GM19438 (cell line): ENCODE data around the gene SZT2.

Source experiments
- ATAC-seq: cut with Tn5 transposase; IDR thresholded peaks from one replicate; pipeline ENCODE4 v1.9.1; 2021; ENCODE audit warnings: low read depth; ENCODE audit not compliant: unreplicated experiment

The SZT2 gene

DNA sequence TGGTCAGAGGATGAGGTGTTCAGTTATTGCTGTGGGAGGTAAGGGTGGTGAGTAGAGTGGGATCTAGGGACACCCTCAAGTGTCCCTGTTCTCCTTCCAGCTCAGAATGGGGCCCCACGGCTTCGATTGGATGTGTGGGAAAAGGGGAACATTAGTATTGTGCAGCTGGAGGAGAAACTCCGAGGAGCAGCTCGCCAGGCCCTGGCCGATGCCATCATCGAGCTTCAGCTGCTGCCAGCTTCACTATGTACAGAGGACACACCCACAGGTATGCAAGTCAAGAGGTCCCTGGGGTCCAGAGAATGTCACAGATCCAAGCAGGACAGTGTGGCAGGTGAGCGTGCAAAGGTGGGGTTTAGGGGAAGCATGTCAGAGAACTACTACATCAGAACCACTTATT lies 50.1 kb downstream of the SZT2 start:
- ATAC-seq = no peak

DNA sequence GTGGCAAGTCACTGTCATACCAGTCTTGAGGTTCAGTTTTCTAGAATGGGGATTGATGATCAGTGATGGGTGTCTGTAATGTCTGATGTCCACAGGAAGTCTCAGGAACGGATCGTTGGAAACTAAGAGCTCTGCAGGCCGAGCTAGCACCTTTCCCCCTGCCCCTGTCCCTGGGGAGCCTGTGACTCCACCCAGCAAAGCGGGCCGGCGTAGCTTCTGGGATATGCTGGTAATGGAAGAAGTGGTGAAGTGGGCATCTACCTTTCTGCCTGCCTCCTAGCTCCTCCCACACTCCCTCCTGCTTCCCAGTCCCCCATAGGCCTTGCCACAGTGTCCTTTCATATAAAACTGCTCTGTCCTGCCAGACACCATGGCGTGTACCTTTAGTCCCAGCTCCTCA lies 50.7 kb downstream of the SZT2 start:
- ATAC-seq = no peak

DNA sequence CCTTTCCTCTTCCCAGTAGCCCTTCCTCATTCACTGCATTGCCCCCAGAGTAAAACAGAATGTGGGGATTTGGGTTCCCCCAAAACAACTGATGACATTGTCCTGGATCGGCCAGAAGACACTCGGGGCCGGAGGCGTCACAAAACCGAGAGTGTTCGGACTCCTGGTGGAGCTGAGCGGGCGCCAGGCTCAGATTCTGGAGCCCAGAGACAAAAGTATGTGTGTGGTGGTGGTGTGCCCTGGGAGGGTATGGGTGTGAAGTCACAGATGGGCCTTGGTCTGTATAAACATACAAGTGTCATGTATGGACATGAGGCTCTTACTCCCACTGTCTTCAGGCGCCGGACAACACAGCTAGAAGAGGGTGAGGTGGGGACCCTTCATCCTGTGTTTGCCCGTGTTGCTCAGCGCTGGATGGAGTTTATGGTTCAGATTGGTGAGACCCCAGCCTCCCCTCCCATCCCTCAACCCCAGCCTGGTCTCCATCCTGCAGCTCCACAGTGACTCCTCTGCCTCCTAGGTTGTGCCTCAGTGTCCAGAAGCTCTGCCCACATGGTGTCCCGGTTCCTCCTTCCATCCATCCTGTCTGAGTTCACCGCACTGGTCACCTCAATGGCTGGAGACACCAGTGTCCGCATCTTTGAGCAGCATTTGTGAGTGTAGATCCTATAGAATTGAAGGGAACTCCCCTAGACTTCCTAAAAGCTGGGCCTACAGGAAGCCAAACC lies 51.6 kb downstream of the SZT2 start:
- no peak for ATAC-seq

DNA sequence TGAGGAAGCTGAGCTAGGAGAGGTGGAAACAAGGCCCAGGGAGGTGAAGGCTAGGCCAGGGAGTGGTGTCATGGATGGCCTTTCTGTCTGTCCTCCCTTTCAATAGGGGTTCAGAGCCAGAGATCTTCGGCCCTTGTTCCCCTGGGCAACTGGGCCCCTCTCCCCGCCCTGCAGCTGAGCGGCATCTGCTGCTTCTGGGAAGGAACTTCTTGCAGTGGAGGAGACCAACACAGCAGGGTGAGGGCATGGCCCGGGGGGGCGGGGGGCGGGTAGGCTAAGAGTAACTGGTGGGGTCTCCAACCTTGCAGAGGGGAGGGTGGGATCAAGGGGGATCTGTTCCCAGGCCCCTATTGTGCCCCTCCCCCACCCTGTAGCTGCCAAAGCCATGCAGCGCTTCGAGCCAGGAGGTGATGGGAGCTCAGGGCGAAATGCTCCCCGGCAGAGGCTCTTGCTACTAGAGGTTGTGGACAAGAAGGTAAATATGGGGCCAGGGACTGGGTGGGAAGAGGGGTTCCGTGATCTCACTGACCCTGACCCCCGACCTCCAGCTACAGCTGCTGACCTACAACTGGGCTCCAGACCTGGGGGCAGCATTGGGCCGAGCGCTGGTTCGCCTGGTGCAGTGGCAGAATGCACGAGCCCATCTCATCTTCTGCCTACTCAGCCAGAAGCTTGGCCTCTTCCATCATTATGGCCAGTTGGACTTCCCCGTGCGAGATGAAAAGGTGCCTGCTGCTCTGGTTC lies 52.4 kb downstream of the SZT2 start:
- ATAC-seq = no peak

DNA sequence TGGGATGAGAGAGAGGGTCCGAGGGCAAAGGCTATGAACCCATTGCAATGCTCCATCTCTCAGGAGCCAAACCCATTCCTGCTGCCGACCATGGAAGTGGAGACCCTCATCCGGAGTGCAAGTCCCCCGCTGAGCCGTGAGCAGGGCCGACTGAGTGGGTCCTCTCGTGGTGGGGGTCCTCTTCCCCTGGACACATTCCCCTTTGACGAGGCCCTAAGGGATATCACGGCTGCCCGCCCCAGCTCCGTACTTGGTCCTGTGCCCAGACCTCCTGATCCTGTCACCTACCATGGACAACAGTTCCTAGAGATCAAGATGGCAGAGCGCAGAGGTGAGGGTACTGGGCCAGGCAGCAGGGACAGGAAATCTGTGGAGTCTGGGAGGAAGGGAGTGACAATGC lies 53.1 kb downstream of the SZT2 start:
- ATAC-seq = no peak

DNA sequence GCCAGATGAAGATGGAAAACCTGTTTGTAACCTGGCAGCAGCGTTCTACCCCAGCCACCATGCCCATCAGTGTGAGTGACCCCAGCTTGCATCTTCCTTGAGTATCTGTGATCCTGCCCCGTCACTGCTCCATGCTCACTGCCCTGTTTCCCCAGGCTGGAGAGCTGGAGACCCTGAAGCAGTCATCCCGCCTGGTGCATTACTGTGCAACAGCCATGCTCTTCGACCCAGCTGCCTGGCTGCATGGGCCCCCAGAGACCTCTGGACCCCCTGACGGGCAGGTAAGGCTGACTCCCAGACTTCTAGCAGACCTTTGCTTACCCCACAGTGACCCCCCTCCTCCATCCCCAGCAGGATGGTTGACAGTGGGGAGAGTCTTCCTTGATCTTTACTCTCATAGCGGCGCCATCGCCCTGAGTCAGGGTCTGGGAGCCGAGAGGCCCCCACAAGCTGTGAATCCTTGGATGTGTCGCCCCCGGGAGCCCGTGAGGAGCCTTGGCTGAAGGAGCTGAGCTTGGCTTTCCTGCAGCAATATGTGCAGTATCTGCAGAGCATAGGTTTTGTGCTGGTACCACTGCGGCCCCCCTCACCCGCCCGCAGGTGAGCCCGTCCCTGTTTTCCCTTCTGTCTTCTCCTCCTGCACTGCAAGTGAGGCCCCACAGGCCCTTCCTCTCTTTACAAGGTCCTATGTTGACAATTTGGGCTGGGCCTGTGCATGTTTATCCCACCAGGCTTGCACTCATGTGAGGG lies 53.7 kb downstream of the SZT2 start:
- ATAC-seq = no peak

DNA sequence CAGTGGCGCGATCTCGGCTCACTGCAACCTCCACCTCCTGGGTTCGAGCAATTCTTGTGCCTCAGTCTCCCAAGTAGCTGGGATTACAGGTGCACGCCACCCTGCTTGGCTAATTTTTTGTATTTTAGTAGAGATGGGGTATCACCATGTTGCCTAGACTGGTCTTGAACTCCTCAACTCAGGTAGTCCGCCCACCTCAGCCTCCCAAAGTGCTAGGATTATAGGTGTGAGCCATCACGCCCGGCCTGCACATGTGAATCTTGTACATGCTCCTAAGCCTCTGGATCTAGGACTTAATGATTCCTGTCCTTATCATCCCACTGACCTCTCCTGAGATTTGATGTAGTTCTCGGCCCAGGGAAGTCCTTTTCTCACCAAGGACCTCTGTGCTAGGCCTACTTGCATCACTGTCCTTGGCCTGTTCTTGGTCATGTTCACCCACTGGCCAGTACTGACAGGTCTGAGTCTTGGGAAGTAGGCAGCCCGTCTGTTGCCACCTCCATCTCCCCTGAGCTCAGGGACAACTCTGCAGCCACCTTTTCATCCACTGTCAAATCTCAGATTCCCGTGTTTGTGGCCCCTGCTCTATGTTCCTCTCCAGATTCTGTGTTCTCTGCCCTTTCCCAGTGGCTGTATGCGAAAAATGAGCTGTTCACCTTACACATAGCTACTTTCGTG lies 54.6 kb downstream of the SZT2 start:
- no peak for ATAC-seq

DNA sequence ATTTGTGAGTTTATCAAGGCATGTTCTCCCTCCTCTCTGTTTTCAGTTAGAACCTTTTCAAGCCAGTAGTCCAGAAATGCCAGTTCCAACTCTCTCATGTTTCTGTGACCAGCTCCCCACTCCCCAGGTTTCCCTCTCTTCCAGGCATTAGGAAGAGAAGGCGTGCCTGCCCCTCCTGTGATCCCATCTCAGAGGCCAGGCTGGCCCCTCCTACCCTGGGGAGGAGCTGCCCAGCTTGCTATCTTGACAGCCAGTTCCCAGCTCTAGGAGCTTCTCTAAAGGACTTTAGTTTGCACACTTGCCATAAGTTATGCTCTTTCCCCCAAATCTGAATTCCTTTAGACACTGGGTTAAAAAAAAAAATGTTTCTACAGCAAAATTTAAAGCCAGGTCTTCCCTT lies 55.1 kb downstream of the SZT2 start:
- no peak for ATAC-seq

DNA sequence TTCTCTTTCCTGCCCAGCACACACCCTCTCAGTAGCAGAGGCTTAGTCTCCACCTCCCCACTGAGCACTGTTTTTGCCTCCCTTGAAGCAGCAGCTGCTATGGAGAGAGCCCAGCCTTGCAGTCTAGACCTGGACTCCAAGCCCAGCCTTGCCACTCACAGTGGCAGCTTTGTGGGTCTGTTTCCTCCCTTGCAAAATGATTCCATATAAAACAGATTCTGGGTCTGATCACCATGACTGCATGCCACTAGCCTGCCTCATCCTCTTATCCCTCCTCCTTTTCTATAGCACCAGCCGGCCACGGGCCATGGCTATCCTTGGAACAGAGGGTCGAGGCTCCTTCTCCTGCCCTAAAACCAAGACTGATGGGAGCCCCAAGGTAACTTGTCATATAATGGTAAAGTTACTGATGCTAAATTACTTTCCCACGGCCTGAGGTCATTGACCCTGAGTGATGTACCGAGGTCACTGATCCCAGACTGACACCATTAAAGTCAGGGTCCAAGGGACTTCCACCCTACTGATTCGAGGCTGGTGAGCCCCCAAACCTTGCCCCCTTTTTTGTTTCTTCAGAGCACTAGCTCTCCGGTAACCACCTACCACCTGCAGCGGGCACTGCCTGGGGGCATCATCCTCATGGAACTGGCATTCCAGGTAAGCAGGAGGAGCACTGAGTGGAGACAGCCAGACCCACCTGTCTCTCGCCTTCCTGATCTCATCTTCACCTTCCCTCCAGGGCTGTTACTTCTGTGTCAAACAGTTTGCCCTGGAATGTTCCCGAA lies 56.1 kb downstream of the SZT2 start:
- no peak for ATAC-seq

DNA sequence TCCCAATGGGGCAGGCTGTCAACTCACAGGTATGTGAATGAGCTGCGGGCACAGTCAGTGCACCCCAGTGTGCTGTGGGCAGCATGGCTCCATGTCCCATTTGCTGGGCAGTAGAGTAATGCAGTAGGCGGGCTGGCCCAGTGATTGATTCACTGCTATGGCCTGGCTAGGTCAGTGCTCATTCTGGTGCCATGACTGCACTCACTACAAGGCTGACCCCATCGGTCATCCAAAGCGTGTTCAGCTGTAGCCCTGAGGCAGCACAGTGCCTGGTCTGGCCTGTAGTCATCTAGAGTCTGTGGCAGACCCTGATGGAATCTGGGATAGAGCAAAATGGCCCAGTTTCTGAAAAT lies 56.7 kb downstream of the SZT2 start:
- no peak for ATAC-seq

DNA sequence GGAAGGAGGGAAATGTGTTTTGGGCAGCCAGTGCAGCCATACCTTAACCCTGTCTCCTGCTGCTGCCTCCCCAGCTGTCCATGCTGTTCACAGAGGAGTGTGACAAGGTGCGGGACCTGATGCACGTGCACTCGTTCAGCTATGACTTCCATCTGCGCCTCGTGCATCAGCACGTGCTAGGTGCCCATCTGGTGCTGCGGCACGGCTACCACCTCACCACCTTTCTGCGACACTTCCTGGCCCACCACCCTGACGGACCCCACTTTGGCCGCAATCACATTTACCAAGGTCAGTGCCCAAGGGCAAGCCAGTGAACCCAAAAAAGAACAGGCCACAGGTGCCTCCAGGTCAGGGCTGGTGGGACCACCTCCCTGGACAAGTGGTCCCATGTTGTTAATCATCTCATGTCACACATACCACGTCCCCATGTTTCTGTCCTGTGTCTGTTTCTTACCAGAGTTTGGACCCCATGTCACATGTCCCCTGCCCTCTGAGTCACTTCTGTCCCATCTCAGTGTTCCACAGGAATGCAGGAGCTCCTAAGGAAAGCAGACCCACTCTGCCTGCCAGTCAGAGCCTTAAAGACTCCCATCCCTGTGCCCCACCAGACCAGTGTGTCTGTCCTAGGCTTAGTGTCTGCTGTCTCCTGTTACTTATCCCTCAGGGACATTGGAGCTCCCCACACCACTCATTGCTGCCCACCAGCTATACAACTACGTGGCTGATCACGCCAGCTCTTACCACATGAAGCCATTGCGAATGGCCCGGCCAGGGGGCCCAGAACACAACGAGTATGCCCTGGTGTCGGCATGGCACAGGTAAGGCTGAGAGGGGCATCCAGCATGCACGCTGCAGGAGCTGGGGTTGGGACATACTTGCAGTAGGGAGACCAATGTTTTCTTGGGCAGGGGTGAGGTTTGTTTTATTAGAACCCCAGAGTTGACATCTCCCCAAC lies 57.5 kb downstream of the SZT2 start:
- ATAC-seq = no peak

DNA sequence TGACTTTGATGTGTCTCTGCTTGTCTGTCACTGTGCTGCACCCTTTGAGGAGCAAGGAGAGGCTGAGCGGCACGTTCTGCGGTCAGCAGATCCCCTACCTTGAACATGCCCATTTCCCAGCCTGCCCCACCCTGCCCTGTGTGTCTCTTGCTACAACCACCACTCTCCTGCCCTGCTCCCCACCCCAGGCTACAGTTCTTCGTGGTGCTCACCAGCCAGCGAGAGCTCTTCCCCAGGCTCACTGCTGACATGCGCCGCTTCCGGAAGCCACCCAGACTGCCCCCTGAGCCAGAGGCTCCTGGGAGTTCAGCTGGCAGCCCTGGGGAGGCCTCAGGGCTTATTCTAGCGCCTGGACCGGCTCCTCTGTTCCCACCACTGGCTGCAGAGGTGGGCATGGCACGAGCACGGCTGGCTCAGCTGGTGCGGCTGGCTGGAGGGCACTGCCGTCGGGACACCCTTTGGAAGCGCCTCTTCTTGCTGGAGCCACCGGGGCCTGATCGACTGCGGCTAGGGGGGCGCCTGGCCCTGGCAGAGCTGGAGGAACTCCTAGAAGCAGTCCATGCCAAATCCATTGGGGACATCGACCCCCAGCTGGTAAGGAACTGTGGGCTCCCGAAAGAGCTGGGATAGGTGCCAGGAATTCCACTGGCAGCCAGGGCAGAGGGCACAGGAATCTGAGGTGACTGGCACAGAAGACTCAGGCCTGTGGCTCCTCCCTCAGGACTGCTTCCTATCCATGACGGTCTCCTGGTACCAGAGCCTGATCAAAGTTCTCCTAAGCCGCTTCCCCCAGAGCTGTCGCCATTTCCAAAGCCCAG lies 58.4 kb downstream of the SZT2 start:
- no peak for ATAC-seq

DNA sequence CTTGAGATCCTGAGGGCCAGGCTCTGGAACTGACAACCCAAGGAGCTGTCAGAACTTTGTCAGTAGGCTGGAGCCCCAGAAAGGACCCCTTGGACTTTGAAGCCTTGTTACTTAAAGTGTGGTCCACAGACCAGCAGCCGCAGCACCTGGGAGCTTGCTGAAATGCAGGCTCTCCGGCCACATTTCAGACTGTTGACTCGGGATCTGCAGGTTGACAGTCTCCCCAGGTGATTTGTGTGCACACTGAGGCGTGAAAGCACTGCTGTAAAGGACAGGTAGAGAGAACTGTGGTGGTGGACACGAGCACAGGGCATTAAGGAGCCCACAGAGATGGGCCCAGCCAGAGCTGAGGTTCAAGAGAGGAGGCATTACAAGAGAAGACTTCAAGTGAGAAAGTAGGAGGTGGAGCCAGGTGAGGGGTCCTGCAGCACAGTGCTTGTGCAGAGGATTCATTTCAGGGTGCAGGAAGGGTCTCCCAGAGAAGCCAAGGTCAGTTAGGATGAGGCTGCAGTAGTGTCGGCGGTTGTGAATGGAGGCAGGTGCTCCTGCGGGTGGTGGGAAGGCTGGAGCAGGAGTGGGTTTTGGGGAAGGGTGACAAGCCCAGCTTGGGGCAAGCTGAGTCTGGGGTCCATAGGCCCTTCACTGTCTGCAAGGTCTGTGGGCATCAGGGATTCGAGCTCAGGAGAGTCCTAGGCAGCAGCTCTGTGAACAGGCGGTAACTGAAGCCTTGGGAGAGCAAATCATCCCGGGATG lies 59.4 kb downstream of the SZT2 start:
- ATAC-seq = no peak

DNA sequence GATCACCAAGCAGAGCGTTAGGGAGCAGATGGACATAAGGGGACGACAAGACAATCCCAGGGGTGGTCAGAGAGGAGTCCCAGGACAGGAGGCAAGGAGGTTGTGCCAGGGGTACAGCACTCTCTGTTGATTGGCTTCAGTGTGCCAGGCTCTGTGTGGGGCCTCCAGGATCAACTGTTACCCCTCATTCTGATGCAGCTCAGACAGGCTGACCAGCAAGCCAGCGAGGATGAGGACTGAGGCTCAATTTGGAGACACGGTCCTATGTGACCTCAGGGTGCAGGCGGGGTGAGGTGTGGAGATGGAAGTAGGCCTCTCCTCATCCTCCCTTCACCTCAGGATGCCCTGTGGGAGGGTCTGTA lies 60.0 kb downstream of the SZT2 start:
- ATAC-seq = no peak

DNA sequence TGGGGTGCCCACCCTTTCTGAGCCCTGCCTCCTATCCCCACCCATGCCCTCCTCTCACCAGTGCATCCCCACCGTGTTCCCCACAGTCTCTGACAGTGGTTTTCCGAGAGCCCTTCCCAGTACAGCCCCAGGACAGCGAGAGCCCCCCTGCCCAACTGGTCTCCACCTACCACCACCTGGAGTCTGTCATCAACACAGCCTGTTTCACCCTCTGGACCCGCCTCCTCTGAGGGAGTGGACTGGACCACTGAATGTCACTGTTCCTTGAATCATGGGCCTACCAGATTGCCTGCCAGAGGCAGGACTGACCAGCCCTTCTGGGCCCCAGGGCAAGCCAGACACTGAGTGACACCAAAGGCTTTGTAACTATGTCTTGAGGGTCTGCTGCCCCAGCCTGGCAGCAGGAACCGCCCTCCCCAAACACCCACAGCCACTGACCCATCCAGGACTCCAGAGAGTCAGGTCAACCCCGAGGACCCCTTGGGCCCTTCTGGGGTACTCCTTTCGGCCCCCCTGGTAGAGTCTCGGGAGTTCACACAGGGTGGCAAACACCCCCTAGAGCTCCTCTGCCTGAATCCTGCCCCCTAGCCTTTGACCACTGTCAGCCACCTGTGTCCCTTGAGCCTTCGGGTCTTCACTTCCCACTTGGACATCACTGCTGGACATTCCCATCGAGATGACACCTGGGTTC lies 60.7 kb downstream of the SZT2 start:
- no peak for ATAC-seq

DNA sequence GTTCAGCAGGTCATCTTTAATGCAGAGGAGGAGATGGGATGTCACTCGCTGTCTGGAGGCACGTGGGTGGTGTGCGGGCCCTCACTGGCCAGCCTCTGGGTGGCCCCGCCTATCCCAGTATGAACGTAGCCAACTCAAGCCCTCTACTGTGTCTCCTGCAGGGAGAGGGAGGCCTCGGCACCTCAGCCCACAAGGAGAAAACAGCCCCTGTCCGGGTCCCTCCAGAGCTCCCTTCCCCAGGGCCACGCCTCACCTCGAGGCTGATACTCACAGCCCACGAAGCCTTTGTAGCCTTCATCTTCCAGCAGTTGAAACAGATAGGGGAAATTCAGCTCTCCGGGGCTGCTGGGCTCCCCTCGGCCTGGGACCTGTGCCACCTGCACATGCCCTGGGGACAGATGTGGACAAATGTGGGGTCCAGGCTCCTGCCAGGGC lies 61.5 kb downstream of the SZT2 start:
- ATAC-seq = no peak
